HG02938 (cell line): Measurements from ENCODE around the gene GAK.
"Not testable (repeated sequence)": the region's sequence is repeated elsewhere in the genome, so short reads cannot be mapped to it uniquely, and the experiment has no call there.

Experiments
- ATAC-seq: cut with Tn5 transposase; IDR thresholded peaks from one replicate; pipeline ENCODE4 v1.9.1; 2021; ENCODE audit warnings: mild to moderate bottlenecking, moderate library complexity; ENCODE audit not compliant: unreplicated experiment

Gene GAK

GRCh38 chr4:821181-821591, 110.9 kb downstream of the GAK start:
- ATAC-seq, result no peak

DNA sequence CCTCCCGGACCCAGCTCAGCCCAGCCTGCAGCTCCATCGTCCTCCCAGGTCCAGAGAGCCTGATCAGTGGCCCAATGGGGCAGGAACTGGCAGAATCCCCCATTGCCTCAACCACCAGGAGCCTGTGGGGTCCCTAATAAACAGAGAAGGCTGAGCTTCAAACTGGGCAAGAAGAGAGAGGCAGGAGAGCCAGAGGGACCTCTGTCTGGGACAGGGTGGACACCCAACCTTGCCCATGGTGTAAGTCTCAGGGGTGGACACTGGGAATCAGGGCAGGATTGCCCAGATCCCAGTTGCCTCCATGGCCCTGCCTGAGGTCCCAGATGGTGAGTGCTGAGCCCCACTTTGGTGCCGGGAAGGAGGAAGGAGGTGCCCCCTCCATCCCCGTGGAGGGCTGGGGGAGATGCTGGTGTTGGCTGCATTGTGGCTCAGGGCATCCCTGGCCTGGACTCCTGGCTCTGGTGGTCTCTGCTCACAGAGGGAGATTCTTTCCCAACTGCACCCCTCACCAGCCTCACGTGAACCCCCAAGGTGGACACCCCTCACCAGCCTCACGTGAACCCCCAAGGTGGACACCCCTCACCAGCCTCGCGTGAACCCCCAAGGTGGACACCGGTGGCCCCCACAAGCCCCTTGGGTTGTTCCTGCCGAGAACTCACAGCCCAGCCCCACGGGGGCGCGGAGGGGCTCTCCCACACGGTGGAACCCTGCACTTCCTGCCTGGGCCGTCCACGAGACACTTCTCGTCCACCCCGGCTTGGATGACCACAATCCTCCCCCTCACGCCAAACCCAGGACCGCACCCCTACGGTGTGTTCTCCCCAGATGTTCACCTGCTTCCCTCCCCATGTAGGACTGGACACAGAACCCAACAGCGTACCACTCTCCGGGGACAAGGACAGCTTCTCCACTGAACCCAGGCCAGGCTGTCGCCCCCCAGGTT, 111.6 kb downstream of the GAK start:
- no peak for ATAC-seq

- ATAC-seq, result no peak
Observed at GRCh38 chr4:819401-820229, 112.5 kb downstream of the GAK start.

- no peak for ATAC-seq
Observed at GRCh38 chr4:818106-818921, 113.8 kb downstream of the GAK start.

DNA sequence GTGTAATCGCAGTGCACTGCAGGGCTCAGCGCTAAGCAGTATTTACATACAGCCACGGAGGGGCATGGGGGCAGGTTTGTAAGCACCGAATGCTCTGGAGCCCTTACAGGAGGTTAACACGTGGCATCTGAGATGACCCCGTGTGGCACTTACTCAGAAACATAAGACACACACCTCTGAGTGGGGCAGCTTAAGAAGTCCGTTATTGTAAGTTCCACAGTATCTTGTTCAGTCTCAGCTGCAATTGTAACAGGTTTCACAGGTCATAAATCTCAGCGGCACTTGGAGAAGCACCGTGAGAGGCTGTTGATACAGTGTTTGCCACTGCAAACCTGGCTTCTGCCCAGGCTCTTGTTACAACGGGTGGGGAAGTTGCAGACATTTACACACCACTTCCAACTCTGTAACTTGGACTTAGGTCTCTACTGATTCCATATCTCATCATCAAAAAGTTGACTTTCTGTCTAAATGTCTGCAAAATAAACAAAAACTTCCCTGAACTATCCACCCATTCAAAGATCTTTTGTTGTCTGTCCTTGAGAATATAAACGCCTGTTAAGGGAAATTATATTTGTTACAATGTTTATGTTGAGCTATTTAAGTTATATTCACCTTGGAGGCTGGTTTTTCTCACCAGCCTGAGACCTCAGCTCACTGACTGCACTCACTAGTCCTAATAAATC, 116.5 kb downstream of the GAK start:
- no peak for ATAC-seq

DNA sequence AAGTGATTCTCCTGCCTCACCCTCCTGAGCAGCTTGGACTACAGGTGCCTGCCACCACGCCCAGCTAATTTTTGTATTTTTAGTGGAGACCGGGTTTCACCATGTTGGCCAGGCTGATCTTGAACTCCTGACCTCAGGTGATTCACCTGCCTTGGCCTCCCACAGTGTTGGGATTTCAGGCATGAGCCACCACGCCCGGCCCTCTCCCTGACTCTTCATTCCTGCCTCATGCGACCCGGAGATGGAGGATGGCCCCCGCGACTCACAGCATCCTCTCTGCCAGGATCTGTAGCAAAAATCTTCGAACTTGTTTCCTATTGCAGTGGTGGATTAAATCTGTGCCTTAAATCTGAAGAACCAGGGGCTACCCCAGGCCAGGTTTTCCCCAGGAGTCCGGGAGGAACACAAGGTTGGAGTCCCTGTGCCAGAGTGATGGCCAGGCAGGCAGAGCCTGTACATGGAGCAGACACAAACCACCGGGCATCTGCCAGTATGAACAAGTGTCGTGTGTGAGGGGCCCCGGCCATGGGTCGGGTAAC, 117.7 kb downstream of the GAK start:
- no peak for ATAC-seq

DNA sequence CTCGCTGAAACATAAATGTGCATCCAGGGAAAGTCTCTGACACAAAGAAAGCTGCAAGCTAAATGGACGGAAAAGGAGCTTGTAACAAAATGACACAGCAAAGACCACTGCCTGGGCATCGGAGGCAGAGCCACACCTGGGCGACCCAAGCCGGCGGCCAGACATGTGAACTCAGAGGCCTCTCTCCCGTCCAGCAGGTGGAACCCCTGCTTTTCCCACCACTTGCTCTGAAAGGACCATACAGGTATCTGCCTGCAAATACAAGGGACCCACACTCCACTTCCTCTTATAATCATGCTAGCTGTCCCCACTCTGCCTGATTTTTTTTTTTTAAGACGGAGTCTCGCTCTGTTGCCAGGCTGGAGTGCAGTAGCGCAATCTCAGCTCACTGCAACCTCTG, 118.2 kb downstream of the GAK start:
- no peak for ATAC-seq

GRCh38 chr4:808860-809570, 123.1 kb downstream of the GAK start:
- no peak for ATAC-seq

DNA sequence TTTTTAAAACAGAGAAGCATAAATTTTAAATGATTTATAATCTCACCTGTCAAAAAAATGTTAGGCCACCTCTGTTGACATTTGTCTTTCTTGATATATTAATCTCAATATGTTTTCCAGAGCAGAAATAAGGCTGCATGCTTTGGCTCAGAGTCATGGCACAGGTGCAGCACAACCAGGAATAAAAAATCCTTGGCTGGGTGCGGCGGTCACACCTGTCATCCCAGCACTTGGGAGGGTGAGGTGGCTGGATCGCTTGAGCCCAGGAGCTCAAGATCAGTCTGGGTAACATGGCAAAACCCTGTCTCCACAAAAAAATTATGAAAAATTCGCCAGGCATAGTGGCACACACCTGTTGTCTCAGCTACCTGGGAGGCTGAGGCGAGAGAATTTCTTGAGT, 124.3 kb downstream of the GAK start:
- no peak for ATAC-seq

DNA sequence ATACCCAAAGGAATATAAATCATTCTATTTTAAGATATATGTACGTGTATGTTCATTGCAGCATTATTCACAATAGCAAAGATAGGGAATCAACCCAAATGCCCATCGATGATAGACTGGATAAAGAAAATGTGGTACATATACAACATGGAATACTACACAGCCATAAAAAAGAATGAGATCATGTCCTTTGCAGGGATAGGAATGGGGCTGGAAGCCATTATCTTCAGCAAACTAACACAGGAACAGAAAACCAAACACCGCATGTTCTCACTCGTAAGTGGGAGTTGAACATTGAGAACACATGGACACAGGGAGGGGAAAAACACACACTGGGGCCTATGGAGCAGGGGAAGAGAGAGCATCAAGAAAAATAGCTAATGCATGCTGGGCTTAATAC, 125.1 kb downstream of the GAK start:
- ATAC-seq, result not testable (repeated sequence)

DNA sequence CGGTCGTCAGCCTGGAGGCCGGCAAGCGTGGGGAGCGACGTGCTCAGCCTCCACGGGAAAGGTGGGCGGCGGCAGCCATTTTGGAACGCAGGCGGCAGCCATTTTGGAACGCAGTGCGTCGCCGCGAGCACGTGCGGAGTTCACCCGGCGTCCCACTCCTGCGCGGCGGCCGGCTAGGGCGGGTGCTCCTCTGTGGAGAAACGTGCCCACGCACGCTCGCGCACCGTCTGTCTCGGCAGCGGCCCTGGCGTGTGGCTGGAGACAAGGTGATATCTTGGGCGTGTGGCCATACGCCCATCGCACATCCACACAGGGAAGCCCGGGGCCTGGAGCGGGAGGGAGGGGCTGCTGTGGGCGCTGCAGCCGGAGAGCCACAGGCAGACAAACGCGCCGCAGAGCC, 127.3 kb downstream of the GAK start:
- ATAC-seq, result no peak

GRCh38 chr4:803884-804283, 128.2 kb downstream of the GAK start:
- ATAC-seq, result no peak

GRCh38 chr4:801436-802124, 130.5 kb downstream of the GAK start:
- ATAC-seq, result no peak
